ENCODE measurements around the gene MAN1C1. TPM values are rescaled to one million over a fixed set of nuclear protein-coding genes. Genes with fewer than 3 reads are reported as not detected.

Gene MAN1C1
- total RNA-seq, 1 experiment from 2014 or later = 1.5 TPM

DNA sequence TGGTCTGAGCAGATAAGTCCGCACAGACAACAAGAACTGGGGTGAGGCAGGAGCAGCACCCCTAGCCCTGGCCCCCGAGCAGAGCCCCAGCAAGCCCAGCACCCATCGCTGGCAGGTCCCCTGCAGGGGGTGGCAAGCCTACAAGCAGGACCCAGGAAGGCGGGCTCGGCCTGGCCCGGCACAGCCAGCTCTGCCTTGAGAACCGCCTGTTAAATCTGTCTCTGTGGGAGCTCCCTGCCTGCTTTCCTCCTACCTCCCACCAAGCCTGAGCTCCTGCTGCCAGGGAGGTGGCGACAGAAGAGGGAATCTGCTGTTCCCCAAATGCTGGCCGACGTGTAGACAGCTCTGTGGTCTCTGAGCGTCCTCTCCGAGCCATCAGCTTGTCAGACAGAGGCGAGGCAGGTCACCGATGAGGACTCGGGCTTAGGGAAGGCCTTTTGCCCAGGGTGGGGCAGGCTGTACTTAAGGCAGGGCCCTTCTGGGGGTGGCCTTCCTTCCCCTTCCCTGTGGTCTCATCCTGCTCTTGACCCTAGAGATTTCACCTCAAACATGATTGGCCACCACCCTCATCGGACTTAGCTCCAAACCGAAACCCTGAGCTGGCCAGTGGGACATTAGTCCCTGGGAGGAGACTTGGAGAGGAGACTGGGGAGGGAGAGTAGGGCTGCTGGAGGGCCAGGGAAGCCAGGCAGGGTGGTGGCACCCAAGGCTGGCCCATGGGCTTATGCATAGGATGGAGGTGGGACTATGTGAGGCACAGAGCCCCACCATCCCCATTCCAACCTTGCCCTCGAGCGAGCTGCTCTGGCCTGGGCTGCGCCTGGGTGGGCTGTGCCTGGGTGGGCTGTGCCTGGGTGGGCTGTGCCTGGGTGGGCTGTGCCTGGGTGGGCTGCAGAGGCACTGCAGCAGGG is 191.1 kb downstream of the MAN1C1 start:
- no peaks in the 10 kb centered on the region for H3K27me3 ChIP-seq (ENCODE audit: control insufficient read depth, insufficient read depth, low read length)
- POLR2A ChIA-PET = no interaction called here
- no peaks in the 10 kb centered on the region for H3K36me3 ChIP-seq (ENCODE audit: control insufficient read depth, insufficient read depth, low read length)
- no peak for ATAC-seq
- BruUV-seq (replicated peaks) = no TSS peak
- H3K27ac ChIP-seq (ENCODE audit: low read length) = no peak overlapping the region
- no peaks in the 10 kb centered on the region for H3K9me3 ChIP-seq (ENCODE audit: control insufficient read depth, insufficient read depth, low read depth, low read length)
- no peak overlapping the region for H3K4me3 ChIP-seq (ENCODE audit: low read depth in 2 of 2, low read length in 2 of 2)
- no peak for DNase-seq (ENCODE audit: low read depth, low spot score)
- intact Hi-C loops (cut with micrococcal nuclease; ENCODE audit: unreplicated experiment) (no loop called here), in situ Hi-C loops (cut with HindIII; ENCODE audit: low pct_unique_long_range_greater_than_20kb, low sequenced_read_pairs) (no loop called here)
- TF ChIP-seq, protein P1, sequence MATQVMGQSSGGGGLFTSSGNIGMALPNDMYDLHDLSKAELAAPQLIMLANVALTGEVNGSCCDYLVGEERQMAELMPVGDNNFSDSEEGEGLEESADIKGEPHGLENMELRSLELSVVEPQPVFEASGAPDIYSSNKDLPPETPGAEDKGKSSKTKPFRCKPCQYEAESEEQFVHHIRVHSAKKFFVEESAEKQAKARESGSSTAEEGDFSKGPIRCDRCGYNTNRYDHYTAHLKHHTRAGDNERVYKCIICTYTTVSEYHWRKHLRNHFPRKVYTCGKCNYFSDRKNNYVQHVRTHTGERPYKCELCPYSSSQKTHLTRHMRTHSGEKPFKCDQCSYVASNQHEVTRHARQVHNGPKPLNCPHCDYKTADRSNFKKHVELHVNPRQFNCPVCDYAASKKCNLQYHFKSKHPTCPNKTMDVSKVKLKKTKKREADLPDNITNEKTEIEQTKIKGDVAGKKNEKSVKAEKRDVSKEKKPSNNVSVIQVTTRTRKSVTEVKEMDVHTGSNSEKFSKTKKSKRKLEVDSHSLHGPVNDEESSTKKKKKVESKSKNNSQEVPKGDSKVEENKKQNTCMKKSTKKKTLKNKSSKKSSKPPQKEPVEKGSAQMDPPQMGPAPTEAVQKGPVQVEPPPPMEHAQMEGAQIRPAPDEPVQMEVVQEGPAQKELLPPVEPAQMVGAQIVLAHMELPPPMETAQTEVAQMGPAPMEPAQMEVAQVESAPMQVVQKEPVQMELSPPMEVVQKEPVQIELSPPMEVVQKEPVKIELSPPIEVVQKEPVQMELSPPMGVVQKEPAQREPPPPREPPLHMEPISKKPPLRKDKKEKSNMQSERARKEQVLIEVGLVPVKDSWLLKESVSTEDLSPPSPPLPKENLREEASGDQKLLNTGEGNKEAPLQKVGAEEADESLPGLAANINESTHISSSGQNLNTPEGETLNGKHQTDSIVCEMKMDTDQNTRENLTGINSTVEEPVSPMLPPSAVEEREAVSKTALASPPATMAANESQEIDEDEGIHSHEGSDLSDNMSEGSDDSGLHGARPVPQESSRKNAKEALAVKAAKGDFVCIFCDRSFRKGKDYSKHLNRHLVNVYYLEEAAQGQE (IDR thresholded peaks at IDR 0.05; ENCODE audit: insufficient read depth in 1 of 2, low read depth in 2 of 2, low read length in 1 of 2) = no peak
- TF ChIP-seq POLR2AphosphoS5 (IDR thresholded peaks at IDR 0.05; ENCODE audit: low read depth, low read length) (no peak), SIN3A (IDR thresholded peaks at IDR 0.05; ENCODE audit: borderline replicate concordance, insufficient read depth, low read depth, low read length) (no peak), TCF7L2 (IDR thresholded peaks at IDR 0.05; ENCODE audit: low read depth, low read length) (no peak)
- TF ChIP-seq, protein P2, sequence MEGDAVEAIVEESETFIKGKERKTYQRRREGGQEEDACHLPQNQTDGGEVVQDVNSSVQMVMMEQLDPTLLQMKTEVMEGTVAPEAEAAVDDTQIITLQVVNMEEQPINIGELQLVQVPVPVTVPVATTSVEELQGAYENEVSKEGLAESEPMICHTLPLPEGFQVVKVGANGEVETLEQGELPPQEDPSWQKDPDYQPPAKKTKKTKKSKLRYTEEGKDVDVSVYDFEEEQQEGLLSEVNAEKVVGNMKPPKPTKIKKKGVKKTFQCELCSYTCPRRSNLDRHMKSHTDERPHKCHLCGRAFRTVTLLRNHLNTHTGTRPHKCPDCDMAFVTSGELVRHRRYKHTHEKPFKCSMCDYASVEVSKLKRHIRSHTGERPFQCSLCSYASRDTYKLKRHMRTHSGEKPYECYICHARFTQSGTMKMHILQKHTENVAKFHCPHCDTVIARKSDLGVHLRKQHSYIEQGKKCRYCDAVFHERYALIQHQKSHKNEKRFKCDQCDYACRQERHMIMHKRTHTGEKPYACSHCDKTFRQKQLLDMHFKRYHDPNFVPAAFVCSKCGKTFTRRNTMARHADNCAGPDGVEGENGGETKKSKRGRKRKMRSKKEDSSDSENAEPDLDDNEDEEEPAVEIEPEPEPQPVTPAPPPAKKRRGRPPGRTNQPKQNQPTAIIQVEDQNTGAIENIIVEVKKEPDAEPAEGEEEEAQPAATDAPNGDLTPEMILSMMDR (IDR thresholded peaks at IDR 0.05) = no peak
- no peaks in the 10 kb centered on the region for H3K4me1 ChIP-seq (ENCODE audit: control insufficient read depth, insufficient read depth, low read length)
- CTCF ChIA-PET = no interaction called here

GRCh38 chr1:25808481-25809244 is 192.1 kb downstream of the MAN1C1 start:
- no peaks in the 10 kb centered on the region for H3K36me3 ChIP-seq (ENCODE audit: control insufficient read depth, insufficient read depth, low read length)
- H3K27ac ChIP-seq (ENCODE audit: low read length) = no peak overlapping the region
- no peak overlapping the region for H3K4me3 ChIP-seq (ENCODE audit: low read depth in 2 of 2, low read length in 2 of 2)
- no peaks in the 10 kb centered on the region for H3K4me1 ChIP-seq (ENCODE audit: control insufficient read depth, insufficient read depth, low read length)
- H3K27me3 ChIP-seq (ENCODE audit: control insufficient read depth, insufficient read depth, low read length) = no peaks in the 10 kb centered on the region
- in situ Hi-C loops (cut with HindIII; ENCODE audit: low pct_unique_long_range_greater_than_20kb, low sequenced_read_pairs) = no loop called here
- intact Hi-C loops (cut with micrococcal nuclease; ENCODE audit: unreplicated experiment) = no loop called here
- DNase-seq (ENCODE audit: low read depth, low spot score) (no peak), ATAC-seq (no peak)
- TF ChIP-seq, protein P2 (IDR thresholded peaks at IDR 0.05) = no peak
- TF ChIP-seq TCF7L2 (IDR thresholded peaks at IDR 0.05; ENCODE audit: low read depth, low read length) (no peak), POLR2AphosphoS5 (IDR thresholded peaks at IDR 0.05; ENCODE audit: low read depth, low read length) (no peak)
- CTCF ChIA-PET = no interaction called here
- POLR2A ChIA-PET = interaction anchor here (0.6 kb wide), 1 partner anchor 130 kb away, joined by 4 read pairs; no protein-coding TSS in a partner anchor
- no peaks in the 10 kb centered on the region for H3K9me3 ChIP-seq (ENCODE audit: control insufficient read depth, insufficient read depth, low read depth, low read length)
- no TSS peak for BruUV-seq (replicated peaks)
